Bone marrow (tissue), 2 donors: ENCODE measurements around the gene DLD.
A peak's percentile ranks its signal among the peaks of the same experiment; 100 is the strongest.
"Not testable (repeated sequence)": the region's sequence is repeated elsewhere in the genome, so short reads cannot be mapped to it uniquely, and the experiment has no call there.

Experiments used
- DNase-seq, 2 donors: peaks; one replicate each; lab custom pipeline; 2025; lab: John Stamatoyannopoulos, UW

Gene DLD

DNA sequence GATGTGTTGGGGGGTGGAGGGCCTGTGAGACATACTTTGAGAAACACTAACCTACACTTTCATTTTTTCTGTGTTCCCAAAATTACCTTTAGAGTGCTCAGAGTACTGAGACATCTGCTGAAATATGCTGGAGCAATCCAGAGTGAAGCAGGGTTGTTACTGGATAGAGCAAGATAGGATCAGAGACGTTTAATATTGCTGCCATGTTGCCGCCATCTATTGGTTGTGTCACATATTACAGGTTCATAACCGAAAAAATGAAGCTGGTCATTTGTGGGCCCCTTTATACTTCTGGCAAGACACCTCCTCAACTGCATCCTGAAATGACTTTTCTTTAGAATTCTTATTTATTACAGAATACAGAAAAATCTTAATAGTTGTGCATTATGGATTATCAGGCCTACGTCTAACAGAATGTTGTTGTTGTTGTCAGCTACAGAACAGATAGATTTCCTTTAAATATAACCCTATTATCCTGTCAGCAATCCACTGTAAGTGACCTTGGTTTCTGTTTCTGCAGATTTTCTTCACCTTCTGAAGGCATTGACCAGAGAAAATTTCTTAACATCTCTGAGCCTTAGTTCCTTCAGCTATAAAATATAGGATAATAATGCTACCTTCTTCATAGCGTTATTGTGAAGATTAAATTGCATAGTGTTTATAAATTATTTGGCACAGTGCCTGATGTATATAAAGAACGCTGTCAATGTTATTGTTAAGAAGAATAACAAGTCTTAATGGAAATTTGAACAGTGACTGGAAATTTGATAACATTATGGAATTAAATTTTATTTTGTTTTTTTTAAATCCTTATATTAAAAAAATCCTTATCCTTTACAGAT, 16.2 kb upstream of the DLD start:
- DNase-seq, result peak in 1 of 2 donors; percentile 47

DNA sequence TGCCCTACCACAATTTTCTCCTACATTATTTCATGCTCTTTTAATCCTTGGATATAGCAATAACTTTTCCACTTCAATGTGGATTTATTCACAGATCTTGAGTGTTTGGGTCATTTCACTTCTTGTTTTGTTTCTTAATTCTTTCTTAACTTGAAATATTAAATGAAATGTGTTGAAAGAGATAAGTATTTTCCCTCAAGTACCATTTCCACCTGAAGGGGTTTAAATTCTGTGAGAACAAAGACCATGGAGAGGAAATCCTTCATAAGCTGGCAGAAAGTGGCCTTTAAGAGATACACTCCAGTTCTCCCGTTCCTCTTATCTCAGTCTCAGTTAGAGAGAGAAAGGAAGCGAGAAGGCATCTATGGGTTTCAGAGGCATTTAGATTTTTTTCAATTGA, 14.1 kb upstream of the DLD start:
- no peak for DNase-seq

DNA sequence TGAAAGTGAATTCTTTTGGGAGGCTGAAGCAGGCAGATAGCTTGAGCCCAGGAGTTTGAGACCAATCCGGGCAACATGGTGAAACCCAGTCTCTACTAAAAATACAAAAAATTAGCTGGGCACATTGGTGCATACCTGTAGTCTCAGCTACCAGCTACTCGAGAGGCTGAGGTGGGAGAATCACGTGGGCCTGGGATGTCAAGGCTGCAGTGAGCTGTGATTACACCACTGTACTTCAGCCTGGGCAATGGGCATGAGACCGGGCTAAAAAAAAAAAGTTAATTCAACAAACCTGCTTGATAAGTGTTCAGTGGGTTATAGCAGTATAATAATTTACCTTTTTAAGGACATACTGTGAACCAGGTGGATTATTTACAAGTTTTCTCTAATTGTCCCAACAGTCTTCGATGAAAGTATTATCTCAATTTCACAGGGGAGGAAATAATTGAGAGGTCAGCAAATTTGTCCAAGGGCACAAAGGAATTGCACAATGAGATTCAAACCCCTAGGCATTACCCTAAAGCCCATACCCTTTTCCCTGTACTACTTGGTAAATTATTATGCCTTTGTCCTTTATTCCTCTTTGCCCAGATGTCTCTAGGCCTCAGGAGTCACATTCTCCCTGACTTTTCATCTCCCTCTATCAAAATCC, 13.1 kb upstream of the DLD start:
- no peak for DNase-seq

DNA sequence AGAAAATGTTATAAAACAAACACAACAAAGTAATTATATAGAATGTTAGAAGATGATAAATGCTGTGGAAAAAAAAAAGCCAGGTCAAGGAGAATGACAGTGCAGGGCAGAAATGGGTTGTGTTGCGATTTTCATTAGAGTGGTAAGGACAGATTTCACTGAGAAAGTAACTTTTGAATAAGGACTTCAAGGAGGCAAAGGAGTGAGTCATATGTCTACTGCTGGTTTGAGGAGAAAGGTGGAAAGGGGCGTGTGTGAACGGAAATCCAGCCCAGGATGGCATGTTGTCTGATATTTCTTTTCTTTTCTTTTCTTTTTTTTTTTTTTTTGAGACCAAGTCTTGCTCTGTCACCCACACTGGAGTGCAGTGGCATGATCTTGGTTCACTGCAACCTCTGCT, 12.3 kb upstream of the DLD start:
- no peak for DNase-seq

DNA sequence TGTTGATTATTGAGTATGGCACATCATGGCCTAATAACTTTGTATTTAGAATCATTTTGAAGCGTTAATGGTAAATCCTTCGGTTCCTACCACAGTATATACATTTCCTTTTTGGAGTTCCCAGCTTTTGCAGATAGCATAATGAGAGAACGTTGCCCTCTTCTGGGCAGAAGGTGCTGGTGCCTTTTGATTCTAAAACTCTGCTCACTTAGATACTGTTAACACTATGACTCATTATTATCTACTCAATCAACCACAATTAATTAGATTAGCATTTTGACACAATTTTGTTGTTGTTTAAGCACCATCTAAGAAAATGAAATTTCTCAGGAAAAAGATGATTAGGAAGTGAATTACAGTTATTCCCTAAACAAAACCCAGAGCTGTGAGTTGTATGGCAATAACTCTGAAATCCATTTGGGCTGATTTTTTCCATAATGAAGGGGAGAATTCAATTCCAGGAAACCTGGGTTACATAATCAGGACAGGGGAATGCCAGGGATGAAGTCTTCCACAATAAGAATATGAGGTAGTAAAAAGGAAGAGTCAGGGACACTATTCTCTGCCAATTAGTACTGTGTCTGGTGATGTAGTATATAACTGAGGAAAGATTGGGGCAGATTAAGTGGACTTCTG, 11.5 kb upstream of the DLD start:
- DNase-seq, result peak in 1 of 2 donors; percentile 61

DNA sequence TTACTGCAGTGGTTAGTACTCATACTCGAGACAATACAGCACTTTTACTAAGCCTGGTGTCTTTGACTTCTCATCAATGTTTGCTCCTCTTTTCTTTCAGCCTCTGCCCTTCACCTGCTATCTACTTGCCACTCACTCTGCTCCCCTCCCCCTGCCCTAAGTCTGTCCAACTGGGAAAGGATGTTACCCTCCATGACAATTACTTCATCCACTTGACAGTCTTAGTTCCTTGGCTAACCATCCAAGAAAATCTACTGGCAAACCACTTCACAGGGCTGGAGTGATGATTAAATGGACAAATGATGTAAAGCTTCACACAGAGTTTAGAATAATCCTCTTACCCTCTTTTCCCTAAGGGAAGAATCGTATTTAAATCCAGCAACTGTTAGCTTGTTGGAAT, 8.2 kb upstream of the DLD start:
- DNase-seq, result no peak

DNA sequence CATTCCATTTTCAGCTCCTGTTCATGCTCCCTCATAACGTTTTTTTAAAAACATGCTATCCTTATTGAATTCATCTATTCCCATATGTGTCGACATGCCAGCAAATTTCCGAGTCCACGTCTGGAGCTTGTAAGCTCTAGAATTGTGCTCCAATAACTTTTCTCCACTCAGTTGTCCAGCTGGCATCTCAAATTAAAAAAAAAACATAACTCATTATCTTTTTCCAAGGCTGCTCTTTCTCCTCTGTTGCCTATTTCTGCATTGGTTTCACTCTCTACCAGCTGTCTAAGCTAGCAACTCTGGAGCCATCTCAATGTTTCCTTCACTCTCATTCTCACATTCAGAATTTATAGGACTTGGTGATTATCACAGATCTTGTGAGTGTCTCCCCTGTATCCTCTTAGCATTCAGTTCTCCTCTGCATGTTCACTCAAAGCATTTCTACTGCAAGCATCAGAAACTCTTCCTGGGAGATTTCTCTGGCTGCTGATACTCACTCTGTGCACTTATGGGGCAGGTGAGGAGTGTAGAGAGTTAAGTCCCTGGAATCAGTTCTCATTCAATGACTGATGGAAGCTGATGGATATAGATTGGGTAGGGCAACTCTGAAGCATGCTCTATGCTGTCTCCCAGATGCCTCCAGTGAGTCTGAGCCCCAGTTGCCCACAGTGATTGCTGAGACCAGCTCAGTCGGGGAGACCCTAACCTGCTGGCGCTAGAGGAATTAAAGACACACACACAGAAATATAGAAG, 6.7 kb upstream of the DLD start:
- no peak for DNase-seq

DNA sequence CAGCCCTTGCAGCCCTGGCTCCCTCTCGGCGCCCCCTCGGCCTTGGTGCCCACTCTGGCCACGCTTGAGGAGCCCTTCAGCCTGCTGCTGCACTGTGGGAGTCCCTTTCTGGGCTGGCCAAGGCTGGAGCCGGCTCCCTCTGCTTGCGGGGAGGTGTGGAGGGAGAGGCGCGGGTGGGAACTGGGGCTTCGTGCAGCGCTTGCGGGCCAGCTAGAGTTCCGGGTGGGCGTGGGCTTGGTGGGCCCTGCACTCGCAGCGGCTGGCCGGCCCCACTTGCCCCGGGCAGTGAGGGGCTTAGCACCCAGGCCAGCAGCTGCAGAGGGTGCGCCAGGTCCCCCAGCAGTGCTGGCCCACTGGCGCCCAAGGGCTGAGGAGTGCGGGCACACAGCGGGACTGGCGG, 3.2 kb upstream of the DLD start:
- not testable (repeated sequence) for DNase-seq

DNA sequence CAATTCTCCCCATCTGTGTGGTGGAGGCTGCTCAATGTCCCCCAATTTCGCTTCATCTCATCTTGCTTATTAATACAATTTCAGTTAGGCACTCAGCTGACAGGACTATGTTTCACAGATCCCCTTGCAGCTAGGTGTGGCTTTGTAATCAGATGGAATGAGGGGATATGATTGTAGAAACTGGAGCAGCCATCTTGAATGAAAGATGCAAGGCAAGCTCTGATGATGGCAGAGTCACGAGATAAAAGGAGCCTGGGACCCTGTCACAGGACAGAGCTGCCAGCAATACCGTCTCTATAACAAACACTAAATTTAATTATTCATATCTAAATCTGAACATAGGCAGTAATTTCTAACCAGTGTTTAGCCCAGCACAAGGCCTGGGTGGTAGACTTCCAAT, 991 bp upstream of the DLD start:
- DNase-seq, result no peak

DNA sequence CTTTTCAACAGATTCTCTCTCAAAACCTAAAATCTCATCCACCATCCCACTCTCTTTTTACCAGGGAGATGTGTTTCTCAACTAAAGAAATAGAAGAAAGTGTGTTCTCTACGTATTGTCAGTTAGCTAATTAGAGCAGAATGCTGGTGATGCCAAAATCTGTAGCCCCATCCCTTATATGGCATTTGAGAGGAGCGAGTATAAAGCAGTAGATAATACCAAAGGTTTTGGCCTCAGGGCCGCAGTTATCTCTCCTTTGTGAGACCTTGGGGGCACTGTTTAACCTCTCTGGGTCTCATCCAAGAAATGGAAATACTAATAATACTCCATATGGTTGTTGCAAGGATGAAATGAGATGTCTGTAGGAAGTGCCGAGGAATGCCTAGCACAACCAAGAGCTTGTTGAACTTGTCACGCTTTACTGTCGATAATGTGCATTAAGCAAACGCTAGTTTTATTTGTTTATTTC, 456 bp upstream of the DLD start:
- DNase-seq, result no peak

DNA sequence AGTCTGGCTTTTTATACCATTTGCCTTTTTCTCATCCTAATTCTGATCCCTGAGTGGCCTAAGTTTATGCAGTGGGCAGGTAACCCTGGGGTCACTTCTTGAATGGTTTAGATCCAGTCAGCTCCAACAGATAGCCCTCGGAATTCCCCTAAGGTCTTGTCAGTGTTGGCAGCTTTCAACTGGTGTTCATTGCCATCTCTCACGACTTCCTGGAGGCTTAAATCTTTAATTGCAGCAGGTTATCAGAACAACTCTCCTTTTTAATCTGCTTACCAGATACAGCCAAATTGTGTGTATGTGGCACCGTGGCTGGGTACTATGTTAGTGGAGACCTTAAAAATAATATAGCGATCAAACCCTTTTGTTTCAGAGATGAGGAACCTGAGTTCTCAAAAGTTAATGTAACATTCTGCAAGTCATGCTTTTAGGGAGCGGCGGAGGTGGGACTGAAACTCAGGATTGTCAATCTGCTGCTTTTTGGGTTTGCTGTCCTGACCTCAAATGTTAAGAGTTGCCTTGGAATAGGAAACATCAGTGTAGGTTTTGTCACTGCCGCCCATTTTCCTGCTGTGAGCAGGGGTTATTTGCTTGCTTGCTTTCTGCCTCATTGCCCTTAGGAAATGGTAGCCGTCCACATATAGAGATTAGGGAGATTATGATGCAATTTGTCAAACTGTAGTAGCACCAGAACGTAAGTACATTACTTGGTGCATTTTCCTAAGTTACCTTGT, 818 bp downstream of the DLD start:
- no peak for DNase-seq

DNA sequence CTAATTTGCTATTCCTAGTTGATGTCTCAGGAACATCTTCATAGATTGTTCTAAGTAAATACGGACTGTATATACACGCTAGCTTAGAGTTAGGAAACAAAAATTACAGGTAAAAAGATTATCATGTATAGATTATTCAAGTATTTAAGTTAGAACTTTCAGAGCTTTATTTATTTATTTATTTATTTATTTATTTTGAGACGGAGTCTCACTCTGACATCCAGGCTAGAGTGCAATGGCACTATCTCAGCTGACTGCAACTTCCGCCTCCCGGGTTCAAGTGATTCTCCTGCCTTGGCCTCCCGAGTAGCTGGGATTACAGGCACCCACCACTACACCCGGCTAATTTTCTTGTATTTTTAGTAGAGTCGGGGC, 1.4 kb downstream of the DLD start:
- not testable (repeated sequence) for DNase-seq

DNA sequence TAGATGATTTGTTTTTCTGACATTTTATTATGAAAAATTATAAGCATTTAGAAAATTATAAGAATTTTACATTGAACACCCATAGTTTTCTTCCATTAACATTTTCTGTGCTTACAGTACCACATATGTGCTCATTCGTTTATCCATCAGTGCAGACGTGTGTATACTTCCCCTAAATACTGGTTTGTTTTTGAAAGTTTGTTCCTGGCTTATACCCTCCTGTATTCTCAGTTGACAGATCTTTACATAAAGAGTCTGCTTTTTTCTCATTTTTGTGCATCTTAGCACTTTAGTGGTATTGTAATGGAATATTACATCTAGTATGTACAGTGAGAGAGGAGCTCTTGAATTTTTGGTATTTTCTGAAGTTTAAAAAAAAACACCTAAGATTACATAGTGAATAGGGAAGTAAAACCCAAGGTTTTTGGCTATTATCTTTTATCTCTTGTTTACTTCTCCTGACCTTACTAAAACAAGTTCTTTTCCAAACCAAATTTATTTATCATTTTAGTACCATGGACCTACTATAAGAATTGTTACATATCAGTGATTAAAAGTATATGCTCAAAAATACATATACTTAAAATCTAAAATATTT, 8.1 kb downstream of the DLD start:
- DNase-seq, result no peak

DNA sequence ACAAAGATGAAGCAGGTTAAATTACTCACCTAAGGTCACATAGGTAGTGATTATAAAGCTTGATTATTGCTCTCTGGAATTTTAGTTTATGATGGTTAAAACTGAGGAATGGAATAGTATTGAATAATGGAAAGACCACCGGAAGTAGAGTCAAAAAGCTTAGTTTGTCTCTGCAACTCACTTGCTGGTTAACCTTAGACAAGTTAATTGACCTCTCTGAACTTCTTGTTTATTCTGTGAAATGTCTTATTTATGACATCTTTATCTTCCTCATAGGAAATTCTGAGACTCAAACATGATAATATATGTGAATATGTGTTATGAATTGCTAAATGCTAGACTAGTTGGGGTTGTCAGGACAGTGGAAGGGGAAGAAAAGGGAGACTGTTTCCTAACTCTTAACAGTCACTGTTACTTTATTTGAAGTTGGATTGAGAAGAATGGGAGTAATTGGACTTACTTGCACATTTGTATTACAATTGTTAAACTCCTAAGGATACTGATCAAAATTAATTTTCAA, 9.6 kb downstream of the DLD start:
- no peak for DNase-seq

DNA sequence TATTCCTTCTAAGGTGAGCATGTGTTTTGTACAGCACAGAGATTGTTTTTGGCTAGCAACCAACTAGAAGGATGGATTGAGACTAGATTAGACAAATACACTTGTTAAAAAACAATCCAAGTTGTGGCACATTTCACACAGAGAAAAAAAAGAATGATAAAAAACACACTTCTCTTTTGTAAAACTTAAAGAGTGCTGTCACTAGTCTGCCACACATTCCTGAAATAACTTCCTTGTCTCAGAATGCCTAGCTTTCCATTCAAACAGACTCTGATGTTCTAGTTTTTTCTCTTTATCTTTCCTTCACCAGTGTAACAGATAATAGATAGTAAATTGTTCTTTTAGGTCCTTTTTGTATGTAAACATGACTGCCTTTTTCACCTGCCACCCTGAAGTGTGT, 11.4 kb downstream of the DLD start:
- DNase-seq, result no peak

DNA sequence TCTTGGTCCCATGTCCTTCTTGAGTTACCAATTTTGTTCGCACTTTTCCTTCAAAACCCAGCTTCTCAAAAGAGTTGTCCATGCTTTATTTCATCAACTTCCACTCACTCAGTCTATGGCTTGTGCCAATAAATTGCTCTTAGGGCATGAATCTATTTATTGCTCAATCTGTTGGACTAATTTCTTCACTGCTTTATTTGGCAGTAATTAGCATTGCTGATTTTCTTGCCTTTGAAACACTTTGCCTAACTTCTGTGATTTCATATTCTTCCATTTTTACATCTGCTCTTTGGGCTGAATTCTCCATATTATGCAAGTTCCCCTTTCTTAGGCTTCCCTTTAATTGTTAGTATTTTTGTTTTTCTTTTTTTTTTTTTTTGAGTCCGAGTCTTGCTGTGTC, 16.8 kb downstream of the DLD start:
- DNase-seq, result no peak

DNA sequence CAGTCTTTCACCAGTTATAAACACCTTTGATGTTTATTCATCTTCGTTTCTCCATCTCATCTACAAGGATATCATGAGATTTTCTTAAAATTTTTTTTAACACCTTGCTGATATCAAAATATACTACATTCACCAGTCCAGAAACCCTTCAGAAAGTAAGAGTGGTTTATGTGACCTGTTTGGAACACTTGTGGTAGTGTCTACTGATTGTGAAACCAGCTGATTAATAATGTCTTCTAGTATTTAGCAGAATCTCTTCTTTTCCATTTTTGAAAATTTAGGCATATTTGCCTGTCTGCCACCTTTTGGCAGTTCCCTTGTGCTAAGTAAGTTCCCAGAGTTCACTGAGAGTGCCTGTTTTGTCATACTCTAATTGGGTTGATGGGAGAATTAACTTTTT, 18.5 kb downstream of the DLD start:
- no peak for DNase-seq

DNA sequence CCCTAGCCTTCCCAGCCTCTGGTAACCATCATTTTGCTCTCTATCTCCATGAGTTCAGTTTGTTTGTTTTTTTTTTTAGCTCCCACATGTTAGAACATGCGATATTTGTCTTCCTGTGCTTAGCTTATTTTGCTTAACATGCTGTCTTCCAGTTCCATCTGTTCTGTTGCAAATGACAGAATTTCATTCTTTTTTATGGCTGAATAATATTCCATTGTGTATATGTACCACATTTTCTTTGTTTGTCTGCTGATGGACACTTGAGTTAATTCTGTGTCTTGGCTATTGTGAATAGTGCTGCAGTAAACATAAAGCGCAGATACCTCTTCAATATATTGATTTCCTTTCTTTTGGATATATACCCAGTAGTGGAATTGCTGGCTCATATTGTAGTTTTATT, 21.0 kb downstream of the DLD start:
- DNase-seq, result no peak

DNA sequence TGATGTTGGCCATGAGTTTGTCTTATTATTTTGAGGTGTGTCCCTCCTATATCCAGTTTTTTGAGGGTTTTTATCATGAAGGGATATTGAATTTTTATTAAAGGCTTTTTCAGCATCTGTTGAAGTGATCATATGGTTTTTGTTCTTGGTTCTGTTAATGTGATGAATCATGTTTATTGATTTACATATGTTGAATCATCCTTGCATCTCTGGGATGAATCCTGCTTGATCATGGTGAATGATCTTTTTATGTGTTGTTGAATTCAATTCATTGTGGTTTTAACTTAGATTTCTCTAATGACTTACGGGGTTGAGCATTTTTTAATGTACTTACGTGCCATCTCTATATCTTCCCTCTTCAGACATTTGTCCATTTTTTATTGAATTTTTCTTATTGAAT, 22.9 kb downstream of the DLD start:
- no peak for DNase-seq

DNA sequence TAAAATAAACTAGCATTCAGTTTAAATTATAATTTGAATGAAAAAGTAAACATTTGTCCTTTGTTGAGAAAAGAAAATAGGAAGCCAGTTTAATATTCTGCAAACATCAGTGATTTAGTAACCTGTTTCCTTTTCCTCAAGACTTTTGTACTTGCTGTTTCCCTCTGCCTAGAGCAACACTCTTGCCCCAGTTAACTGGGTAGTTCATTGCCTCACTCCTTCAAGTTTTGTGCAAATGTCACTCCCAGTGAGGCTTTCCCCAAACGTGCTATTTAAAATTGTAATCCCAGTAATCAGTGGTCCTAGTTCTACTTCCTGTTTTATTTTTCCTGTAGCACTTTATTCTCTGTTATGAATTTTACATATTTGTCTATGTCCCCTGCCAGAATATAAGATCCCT, 23.8 kb downstream of the DLD start:
- DNase-seq, result no peak

DNA sequence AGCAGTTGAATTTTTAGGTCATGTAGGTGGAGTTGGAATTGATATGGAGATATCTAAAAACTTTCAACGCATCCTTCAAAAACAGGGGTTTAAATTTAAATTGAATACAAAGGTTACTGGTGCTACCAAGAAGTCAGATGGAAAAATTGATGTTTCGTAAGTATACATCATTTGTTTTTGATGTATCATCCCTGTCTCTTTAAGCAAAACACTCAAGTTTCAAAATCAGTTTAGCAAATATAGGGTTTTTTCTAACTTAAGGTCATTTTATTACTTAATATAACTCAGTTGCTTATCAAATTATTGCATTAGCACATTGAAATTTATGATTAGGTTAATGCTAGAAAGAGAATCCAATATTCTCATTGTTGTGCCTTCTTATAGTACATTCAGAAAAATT, 24.6 kb downstream of the DLD start:
- DNase-seq, result no peak
